ENCODE data around the gene FMO5. TPM values are rescaled to one million over a fixed set of nuclear protein-coding genes. Genes with fewer than 3 reads are reported as not detected.

The FMO5 gene, protein sequence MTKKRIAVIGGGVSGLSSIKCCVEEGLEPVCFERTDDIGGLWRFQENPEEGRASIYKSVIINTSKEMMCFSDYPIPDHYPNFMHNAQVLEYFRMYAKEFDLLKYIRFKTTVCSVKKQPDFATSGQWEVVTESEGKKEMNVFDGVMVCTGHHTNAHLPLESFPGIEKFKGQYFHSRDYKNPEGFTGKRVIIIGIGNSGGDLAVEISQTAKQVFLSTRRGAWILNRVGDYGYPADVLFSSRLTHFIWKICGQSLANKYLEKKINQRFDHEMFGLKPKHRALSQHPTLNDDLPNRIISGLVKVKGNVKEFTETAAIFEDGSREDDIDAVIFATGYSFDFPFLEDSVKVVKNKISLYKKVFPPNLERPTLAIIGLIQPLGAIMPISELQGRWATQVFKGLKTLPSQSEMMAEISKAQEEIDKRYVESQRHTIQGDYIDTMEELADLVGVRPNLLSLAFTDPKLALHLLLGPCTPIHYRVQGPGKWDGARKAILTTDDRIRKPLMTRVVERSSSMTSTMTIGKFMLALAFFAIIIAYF
- total RNA-seq, result 10 to 100 TPM in 2 of 7 donors, 1 to 10 TPM in 5; 3.0 to 13.4 (median 9.6) TPM
- polyA plus RNA-seq, result 1 to 10 TPM; 2.8 to 4.0 (median 3.4) TPM
- long read RNA-seq, donor 1, partial matches to known transcripts, result 0 of 2 reads
- long read RNA-seq, donor 1, other reads (novel, unspliced or antisense), result 0 of 2 reads
- long read RNA-seq, donor 2, partial matches to known transcripts, result 0 of 1 reads
- long read RNA-seq, donor 2, other reads (novel, unspliced or antisense), result 0 of 1 reads

DNA sequence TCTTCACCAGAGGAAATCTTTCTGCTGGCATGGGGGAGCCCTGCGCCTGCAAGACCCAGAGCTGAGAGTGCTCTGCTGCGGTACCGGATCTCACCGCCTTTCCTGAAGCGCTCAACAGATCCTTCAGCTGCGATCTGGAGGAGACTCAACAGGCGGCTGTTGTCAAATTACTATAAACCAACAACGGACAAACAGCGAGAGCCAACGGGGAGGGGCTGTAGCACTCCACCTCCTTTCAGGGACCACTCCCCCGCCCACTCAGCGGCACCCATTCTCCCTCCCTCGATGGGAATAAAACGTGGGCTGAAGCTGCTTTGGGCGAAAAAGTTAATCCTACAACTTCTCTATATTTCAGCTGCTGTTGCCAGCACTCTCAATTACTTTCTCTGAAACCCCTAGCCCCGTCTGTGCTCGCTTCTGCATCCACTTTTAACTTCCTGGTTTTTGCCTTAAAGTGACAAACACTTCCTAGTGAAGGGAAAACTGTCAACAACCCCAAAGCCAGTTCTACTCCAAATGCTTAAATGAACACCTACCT lies at the start of gene FMO5:
Gene FMO5, minus strand, starts transcription at position 147 of the 538 bp plus-strand sequence. CDS start 310 bp downstream, outside the sequence.
- Histone ChIP-seq H3K4me1 (peaks cover 0 to 26% (median 9%) of the 10 kb centered on the region in 6 donors), H3K36me3 (no peaks in the 10 kb centered on the region), H3K27ac (peak within 1 kb of the TSS; percentile 30 to 88 (median 84)), H3K4me3 (peak within 1 kb of the TSS; percentile 29 to 78 (median 57)), H3K9me3 (no peaks in the 10 kb centered on the region), H3K27me3 (replicated peaks in 1 of 7) (no peaks in the 10 kb centered on the region)
- WGBS, 5 donors, result 0 to 1% (median 0%) methylated on average over 13 to 17 of the region's 17 CpGs
- intact Hi-C loops (cut with DNase I; ENCODE audit: low total_unique reads), result no loop called here
- TF ChIP-seq, protein P1, sequence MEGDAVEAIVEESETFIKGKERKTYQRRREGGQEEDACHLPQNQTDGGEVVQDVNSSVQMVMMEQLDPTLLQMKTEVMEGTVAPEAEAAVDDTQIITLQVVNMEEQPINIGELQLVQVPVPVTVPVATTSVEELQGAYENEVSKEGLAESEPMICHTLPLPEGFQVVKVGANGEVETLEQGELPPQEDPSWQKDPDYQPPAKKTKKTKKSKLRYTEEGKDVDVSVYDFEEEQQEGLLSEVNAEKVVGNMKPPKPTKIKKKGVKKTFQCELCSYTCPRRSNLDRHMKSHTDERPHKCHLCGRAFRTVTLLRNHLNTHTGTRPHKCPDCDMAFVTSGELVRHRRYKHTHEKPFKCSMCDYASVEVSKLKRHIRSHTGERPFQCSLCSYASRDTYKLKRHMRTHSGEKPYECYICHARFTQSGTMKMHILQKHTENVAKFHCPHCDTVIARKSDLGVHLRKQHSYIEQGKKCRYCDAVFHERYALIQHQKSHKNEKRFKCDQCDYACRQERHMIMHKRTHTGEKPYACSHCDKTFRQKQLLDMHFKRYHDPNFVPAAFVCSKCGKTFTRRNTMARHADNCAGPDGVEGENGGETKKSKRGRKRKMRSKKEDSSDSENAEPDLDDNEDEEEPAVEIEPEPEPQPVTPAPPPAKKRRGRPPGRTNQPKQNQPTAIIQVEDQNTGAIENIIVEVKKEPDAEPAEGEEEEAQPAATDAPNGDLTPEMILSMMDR (IDR thresholded peaks at IDR 0.05 in 8 of 11, conservative IDR thresholded peaks at IDR 0.05 in 3 of 11), result peak in 7 of 11 experiments; percentile 26 to 51 (median 44)
- TF ChIP-seq POLR2AphosphoS5 (IDR thresholded peaks at IDR 0.05) (peak in 2 of 3 donors; percentile 43 to 68), POLR2A (IDR thresholded peaks at IDR 0.05) (no peak)
- DNase-seq, result peak; percentile 85

DNA sequence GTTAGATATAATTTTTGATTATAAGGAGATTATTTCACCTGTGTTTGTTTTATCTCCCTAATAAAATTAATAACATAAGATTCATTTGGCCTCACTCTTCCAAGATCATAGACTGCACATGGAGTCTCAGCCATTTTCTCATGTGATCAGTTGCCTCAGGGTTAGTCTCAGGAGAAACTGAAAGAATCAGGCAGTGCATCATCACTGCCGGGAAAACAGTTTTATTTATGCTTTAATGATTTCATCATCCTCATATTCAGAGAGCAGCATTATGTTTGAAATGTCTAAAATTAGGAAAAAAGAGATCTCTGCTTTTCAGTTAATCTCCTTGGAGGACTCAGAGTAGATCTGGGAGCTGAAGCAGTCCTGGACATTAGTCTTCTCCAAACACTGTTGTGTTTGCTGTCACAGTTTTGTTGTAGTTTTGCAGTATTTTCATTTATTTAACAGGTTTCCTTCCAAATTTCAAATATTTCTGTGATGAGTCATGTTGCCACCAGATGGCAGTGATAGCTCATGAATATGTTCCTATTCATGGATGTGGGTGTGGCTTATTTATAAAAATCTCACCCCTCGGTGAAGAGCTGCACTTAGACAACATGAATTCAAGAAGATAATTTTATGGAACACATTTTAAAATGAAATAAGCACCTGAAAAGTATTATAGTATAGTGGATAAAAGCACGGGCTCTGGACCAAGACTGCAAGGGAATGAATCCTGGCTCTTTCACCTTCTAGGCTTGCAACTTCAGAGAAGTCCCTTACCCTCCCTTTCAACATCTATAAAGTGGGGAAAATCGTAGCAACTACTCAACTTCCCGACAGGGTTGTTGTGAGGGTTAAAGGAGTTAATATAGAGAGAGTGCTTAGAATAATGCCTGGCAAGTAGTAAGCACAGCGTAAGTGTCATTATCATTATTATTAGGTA lies 48.5 kb upstream of the FMO5 start:
- H3K27me3 ChIP-seq (replicated peaks in 1 of 7), result no peaks in the 10 kb centered on the region
- H3K9me3 ChIP-seq, result no peaks in the 10 kb centered on the region
- peaks cover 0 to 97% (median 41%) of the 10 kb centered on the region in 6 donors for H3K36me3 ChIP-seq
- WGBS, 5 donors, result 55 to 70% (median 60%) methylated on average over 6 of the region's 6 CpGs
- no peak for DNase-seq
- intact Hi-C loops (cut with DNase I; ENCODE audit: low total_unique reads), result loop anchor here (5.0 kb wide), 1 partner anchor 119 kb away; no protein-coding TSS in a partner anchor
- no peak overlapping the region for H3K4me3 ChIP-seq
- peaks cover 0 to 11% (median 7%) of the 10 kb centered on the region in 6 donors for H3K4me1 ChIP-seq
- H3K27ac ChIP-seq, result no peak overlapping the region
- no peak for TF ChIP-seq POLR2A (IDR thresholded peaks at IDR 0.05)
- TF ChIP-seq, protein P1 (IDR thresholded peaks at IDR 0.05 in 8 of 11, conservative IDR thresholded peaks at IDR 0.05 in 3 of 11), result peak in 10 of 11 experiments; percentile 21 to 61 (median 58)

GRCh38 chr1:147272042-147272441 lies 46.9 kb upstream of the FMO5 start:
- Histone ChIP-seq H3K4me1 (peaks cover 0 to 11% (median 7%) of the 10 kb centered on the region in 6 donors), H3K27ac (no peak overlapping the region), H3K4me3 (no peak overlapping the region), H3K27me3 (replicated peaks in 1 of 7) (no peaks in the 10 kb centered on the region), H3K9me3 (no peaks in the 10 kb centered on the region), H3K36me3 (peaks cover 0 to 97% (median 46%) of the 10 kb centered on the region in 6 donors)
- DNase-seq, result no peak
- TF ChIP-seq POLR2AphosphoS5 (IDR thresholded peaks at IDR 0.05) (no peak), POLR2A (IDR thresholded peaks at IDR 0.05) (no peak)
- TF ChIP-seq, protein P1 (IDR thresholded peaks at IDR 0.05 in 8 of 11, conservative IDR thresholded peaks at IDR 0.05 in 3 of 11), result no peak
- WGBS, 5 donors, result 72 to 89% (median 80%) methylated on average over 3 of the region's 3 CpGs
- intact Hi-C loops (cut with DNase I; ENCODE audit: low total_unique reads), result loop anchor here (5.0 kb wide), 1 partner anchor 120 kb away; no protein-coding TSS in a partner anchor

Data from spleen (tissue), 13 donors.